Central memory CD8-positive, alpha-beta T cell (primary cell): Measurements from ENCODE around the gene MEG3.

ENCODE experiments used
- ATAC-seq: fragments of 150-1000 bp; cut with Tn5 transposase; replicated peaks from 2 replicates; pipeline ENCODE4 v1.10.0; 2022; ENCODE audit warnings: mild to moderate bottlenecking, moderate FRiP score, moderate number of reproducible peaks; ENCODE audit not compliant: poor library complexity, severe bottlenecking; ENCODE audit errors: extremely low read depth
- DNase-seq, 2 donors: peaks; one replicate each; pipeline ENCODE4 v3.0.0; 2021; ENCODE audit warnings: low spot score in 2 of 2
- H3K27ac Mint-ChIP-seq: one replicate; pipeline ENCODE4 v1.8.0; 2022; ENCODE audit warnings: low read depth, mild to moderate bottlenecking, moderate library complexity, mixed read lengths
- H3K27me3 Mint-ChIP-seq: one replicate; pipeline ENCODE4 v1.8.0; 2022; ENCODE audit warnings: mixed read lengths
- H3K36me3 Mint-ChIP-seq: one replicate; pipeline ENCODE4 v1.8.0; 2022; ENCODE audit warnings: mild to moderate bottlenecking, moderate library complexity, mixed read lengths; ENCODE audit not compliant: insufficient read depth
- H3K4me1 Mint-ChIP-seq: one replicate; pipeline ENCODE4 v1.8.0; 2022; ENCODE audit warnings: mixed read lengths
- H3K4me3 Mint-ChIP-seq: one replicate; pipeline ENCODE4 v1.8.0; 2022; ENCODE audit warnings: mild to moderate bottlenecking, moderate library complexity, mixed read lengths
- H3K9me3 Mint-ChIP-seq: one replicate; pipeline ENCODE4 v1.8.0; 2022; ENCODE audit warnings: mixed read lengths

The MEG3 gene

DNA sequence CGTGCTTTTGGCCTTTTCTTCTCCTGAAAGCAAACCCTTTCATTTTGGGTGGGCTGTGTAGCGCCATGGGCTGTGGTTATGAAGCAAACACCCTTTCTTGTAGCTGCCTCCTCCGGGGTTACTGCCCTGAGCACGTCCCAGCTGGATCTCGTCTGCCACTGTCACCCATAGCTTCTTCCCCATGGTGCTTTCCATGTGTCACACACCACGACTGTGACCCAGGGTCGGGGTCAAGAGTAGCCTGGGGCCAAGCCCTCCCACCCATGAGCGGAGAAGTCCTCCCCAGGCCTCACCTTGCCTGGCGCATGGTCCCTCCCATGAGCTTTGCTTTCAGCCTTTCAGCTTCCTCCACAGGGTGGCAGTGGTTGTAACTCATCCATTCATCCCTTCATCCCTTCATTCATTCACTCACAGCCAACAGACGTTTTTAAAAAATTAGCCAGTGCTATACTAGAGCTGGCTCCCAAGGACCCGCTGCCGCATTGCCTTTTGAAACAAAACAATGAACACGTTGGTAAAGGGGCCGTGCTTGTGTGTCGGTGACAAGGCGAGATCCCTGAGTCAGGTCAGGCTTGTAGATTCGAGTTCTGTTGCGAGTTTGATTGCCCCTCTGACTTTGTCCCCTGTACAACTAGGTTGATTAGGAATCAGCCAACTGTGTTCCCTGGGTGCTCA, 29.5 kb downstream of the MEG3 start:
- no peaks in the 10 kb centered on the region for H3K9me3 Mint-ChIP-seq
- H3K27ac Mint-ChIP-seq: no peak overlapping the region
- no peak overlapping the region for H3K4me3 Mint-ChIP-seq
- peaks cover 1% of the 10 kb centered on the region for H3K36me3 Mint-ChIP-seq
- no peaks in the 10 kb centered on the region for H3K4me1 Mint-ChIP-seq
- H3K27me3 Mint-ChIP-seq: peaks cover 34% of the 10 kb centered on the region
- no peak for ATAC-seq
- DNase-seq: no peak

- Mint-ChIP-seq H3K4me3 (no peak overlapping the region), H3K27me3 (peaks cover 44% of the 10 kb centered on the region), H3K27ac (no peak overlapping the region), H3K4me1 (no peaks in the 10 kb centered on the region), H3K36me3 (no peaks in the 10 kb centered on the region), H3K9me3 (no peaks in the 10 kb centered on the region)
- ATAC-seq: no peak
- DNase-seq: no peak
Observed at GRCh38 chr14:100856056-100856950, 30.4 kb downstream of the MEG3 start.

DNA sequence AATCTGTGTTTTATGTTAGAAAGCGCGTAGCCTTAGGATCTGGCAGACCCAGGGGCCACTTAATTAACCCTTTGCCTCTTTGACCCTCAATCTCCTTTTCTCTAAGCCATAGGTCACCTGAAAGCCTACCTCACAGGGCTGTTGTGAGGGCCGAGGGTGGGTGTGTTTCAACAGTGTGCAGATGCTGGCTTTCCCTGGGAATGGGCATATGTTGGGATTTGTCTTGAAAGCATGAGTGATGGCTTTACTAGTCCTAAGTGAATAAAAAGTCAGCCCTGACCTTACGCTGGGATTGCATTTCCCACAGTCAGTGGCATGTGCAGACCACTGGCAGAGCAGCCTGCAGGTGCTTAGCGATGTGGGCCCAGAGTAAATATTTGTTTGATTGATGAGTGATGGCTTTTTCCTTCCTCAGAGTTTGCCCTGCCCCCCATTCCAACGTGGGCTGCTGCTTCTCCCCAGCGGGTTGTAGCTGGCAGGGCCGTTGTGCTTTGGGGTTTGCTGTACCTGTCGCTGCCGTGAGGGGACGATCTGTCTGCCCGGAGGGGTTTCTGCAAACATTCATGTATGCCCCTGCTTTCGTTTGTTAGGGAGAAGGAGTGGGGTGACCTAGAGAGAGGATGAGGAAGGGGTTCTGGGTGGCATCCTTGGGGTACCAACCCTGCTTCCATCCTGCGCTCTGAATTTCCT, 31.5 kb downstream of the MEG3 start:
- Mint-ChIP-seq H3K27ac (no peak overlapping the region), H3K27me3 (peaks cover 45% of the 10 kb centered on the region), H3K9me3 (no peaks in the 10 kb centered on the region), H3K4me1 (no peaks in the 10 kb centered on the region), H3K36me3 (no peaks in the 10 kb centered on the region), H3K4me3 (no peak overlapping the region)
- ATAC-seq: no peak
- no peak for DNase-seq

DNA sequence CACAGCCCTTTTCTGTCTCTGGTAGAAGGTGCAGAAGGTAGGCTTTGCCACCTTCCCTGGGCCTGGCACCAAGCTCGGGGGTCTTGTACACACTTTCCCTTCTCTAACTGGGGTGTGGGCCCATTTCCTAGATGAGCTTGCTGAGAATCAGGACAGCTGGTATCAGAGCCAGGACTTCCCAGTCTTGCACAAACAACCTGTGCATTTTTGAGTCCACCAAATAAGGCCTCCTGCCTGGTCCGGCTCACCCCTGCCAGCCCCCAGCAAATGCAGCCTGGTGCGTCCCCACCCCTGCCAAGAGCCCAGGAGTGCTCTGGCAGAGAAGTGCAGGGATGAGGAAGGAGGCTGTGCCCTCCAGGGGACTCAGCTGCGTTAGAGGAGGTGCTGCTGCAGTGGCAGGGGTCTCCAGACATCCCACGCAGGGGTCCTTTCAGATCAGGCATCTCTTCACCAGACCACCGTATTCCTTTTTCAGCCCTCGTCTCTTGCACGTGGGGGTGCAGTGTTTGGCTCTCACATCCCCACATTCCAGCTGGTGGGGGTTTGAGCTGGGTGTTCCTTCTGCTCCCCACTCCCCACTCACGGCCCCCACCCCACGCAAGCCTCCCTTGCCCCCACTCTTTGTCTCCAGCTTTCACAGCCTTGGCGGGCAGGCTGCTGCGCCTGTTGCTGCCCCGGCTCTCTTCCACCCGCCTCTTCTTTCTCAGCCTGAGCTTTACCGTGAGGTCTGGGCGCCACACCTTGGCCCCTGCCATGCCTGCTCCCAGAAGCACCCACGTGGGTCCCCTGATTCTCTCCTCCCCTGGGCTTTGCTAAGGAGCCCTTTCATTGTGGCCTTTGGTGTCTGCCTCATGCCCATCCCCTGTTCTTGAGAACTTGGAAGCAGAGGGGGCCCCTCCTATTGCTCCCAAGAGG, 32.3 kb downstream of the MEG3 start:
- Mint-ChIP-seq H3K4me1 (no peaks in the 10 kb centered on the region), H3K4me3 (no peak overlapping the region), H3K27me3 (peaks cover 45% of the 10 kb centered on the region), H3K9me3 (no peaks in the 10 kb centered on the region), H3K36me3 (no peaks in the 10 kb centered on the region), H3K27ac (no peak overlapping the region)
- ATAC-seq (no peak), DNase-seq (no peak)

GRCh38 chr14:100858838-100859220, 32.9 kb downstream of the MEG3 start:
- H3K4me1 Mint-ChIP-seq: no peaks in the 10 kb centered on the region
- ATAC-seq (no peak), DNase-seq (no peak)
- H3K27me3 Mint-ChIP-seq: peaks cover 45% of the 10 kb centered on the region
- no peaks in the 10 kb centered on the region for H3K9me3 Mint-ChIP-seq
- H3K27ac Mint-ChIP-seq: no peak overlapping the region
- H3K4me3 Mint-ChIP-seq: no peak overlapping the region
- no peaks in the 10 kb centered on the region for H3K36me3 Mint-ChIP-seq

- Mint-ChIP-seq H3K9me3 (no peaks in the 10 kb centered on the region), H3K36me3 (no peaks in the 10 kb centered on the region), H3K27ac (no peak overlapping the region), H3K27me3 (peaks cover 45% of the 10 kb centered on the region), H3K4me1 (no peaks in the 10 kb centered on the region), H3K4me3 (no peak overlapping the region)
- ATAC-seq (no peak), DNase-seq (no peak)
Observed at GRCh38 chr14:100859781-100860180, 33.9 kb downstream of the MEG3 start.

- Mint-ChIP-seq H3K4me1 (no peaks in the 10 kb centered on the region), H3K27ac (no peak overlapping the region), H3K36me3 (no peaks in the 10 kb centered on the region), H3K9me3 (no peaks in the 10 kb centered on the region), H3K4me3 (no peak overlapping the region), H3K27me3 (peaks cover 45% of the 10 kb centered on the region)
- ATAC-seq (no peak), DNase-seq (no peak)
Observed at GRCh38 chr14:100860556-100861187, 34.8 kb downstream of the MEG3 start.

DNA sequence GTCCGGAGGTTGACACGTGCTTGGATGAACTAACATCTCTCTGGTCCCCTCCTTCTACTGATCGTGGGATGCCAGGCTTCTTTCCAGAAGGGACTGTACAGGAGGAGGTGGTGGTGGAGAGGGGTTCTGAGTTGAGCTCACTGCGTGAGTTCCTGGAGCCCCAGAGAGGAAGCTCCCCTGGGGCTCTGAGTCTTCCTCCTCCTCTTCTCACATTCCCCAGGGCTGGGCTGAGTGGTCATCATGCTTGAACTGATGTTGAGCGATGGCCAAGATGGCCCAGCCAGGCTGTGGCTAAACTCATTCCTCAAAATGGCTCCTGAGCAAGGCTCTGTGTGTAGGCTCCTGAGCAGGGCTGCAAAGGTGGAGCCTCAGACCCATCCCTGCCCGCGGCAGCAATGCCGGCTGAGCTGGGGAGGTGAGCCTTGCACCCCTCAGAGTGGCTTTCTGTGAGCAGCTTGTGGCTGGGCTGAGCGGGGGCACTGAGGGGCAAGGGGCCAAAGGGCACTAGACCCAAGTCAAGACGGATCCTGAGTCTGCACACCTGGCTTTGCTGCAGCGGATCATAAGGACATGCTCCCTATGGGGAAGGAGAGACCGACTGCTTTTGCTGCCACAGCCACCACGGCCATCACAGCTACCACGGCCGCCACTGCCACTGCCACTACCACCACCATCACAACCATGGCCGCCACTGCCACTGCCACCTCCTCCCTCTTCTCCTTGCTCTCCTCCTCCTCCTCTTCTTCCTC, 35.4 kb downstream of the MEG3 start:
- H3K36me3 Mint-ChIP-seq: no peaks in the 10 kb centered on the region
- no peak overlapping the region for H3K27ac Mint-ChIP-seq
- H3K4me3 Mint-ChIP-seq: no peak overlapping the region
- DNase-seq: no peak
- H3K27me3 Mint-ChIP-seq: peaks cover 39% of the 10 kb centered on the region
- no peaks in the 10 kb centered on the region for H3K9me3 Mint-ChIP-seq
- H3K4me1 Mint-ChIP-seq: no peaks in the 10 kb centered on the region
- no peak for ATAC-seq

- H3K27ac Mint-ChIP-seq: no peak overlapping the region
- H3K9me3 Mint-ChIP-seq: no peaks in the 10 kb centered on the region
- H3K4me1 Mint-ChIP-seq: no peaks in the 10 kb centered on the region
- DNase-seq (no peak), ATAC-seq (no peak)
- H3K27me3 Mint-ChIP-seq: peaks cover 34% of the 10 kb centered on the region
- H3K4me3 Mint-ChIP-seq: no peak overlapping the region
- H3K36me3 Mint-ChIP-seq: no peaks in the 10 kb centered on the region
Observed at GRCh38 chr14:100861937-100862247, 36.0 kb downstream of the MEG3 start.

DNA sequence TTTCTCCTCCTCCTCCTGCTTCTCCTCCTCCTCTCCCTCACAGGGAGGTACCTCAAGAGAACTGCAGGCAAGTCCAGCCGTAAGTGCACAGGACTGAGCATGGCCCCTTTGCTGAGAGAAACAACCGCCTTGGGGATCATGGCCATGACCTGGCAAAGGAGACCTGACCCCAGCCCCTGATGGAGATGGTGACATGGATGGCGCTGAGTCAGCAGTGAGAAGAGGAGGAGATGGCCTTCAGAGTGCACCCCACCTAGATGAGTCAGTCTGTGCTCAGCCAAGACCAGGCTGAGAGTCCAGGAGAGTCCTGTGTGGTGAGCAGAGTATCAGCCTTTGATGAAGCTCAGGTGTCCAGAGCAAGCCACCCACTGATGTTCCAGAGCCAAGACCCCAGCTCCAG, 36.4 kb downstream of the MEG3 start:
- Mint-ChIP-seq H3K4me3 (no peak overlapping the region), H3K36me3 (no peaks in the 10 kb centered on the region), H3K9me3 (no peaks in the 10 kb centered on the region), H3K27me3 (peaks cover 33% of the 10 kb centered on the region), H3K4me1 (no peaks in the 10 kb centered on the region), H3K27ac (no peak overlapping the region)
- DNase-seq: no peak
- ATAC-seq: no peak

DNA sequence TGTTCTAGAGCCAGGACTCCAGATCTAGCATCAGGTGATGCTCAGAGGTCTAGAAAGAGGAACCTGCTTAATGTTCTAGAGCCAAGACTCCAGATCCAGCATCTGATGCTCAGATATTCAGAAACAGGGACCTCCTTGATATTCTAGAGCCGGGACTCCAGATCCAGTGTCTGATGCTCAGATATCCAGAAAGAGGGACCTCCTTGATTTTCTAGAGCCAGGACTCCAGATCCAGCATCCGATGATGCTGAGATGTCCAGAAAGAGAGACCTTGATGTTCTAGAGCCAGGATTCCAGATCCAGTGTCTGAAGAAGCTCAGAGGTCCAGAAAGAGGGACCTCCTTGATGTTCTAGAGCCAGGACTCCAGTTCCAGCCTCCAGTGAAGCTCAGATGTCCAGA, 36.9 kb downstream of the MEG3 start:
- no peaks in the 10 kb centered on the region for H3K36me3 Mint-ChIP-seq
- ATAC-seq: no peak

More for the DNA sequence above, 36.9 kb downstream of the MEG3 start:
- peaks cover 33% of the 10 kb centered on the region for H3K27me3 Mint-ChIP-seq
- no peak for DNase-seq
- H3K27ac Mint-ChIP-seq: no peak overlapping the region
- H3K4me1 Mint-ChIP-seq: no peaks in the 10 kb centered on the region
- H3K4me3 Mint-ChIP-seq: no peak overlapping the region
- H3K9me3 Mint-ChIP-seq: no peaks in the 10 kb centered on the region
